Mucosa of rectum (tissue), 2 donors: ENCODE data around the gene NALCN.
"Not testable (repeated sequence)": the region's sequence is repeated elsewhere in the genome, so short reads cannot be mapped to it uniquely, and the experiment has no call there.

Source experiments
- H3K27ac ChIP-seq, 2 donors: one replicate each; pipeline ENCODE4 v1.7.0; 2013; ENCODE audit warnings: inconsistent platforms in 2 of 2, low read depth in 2 of 2, low read length in 2 of 2
- H3K27me3 ChIP-seq, 2 donors: one replicate each; pipeline ENCODE4 v1.7.0; 2013; ENCODE audit warnings: low read length in 2 of 2; ENCODE audit not compliant: control insufficient read depth in 2 of 2, insufficient read depth in 2 of 2
- H3K36me3 ChIP-seq, 2 donors: one replicate each; pipeline ENCODE4 v1.7.0; 2013; ENCODE audit warnings: low read length in 2 of 2; ENCODE audit not compliant: control insufficient read depth in 2 of 2, insufficient read depth in 2 of 2
- H3K4me1 ChIP-seq, 2 donors: one replicate each; pipeline ENCODE4 v1.7.0; 2013; ENCODE audit warnings: low read length in 2 of 2, mild to moderate bottlenecking in 1 of 2; ENCODE audit not compliant: control insufficient read depth in 2 of 2, insufficient read depth in 2 of 2
- H3K4me3 ChIP-seq, 2 donors: one replicate each; pipeline ENCODE4 v1.7.0; 2013; ENCODE audit warnings: low read length in 2 of 2
- H3K9ac ChIP-seq, 2 donors: one replicate each; pipeline ENCODE4 v1.7.0; 2013; ENCODE audit warnings: low read length in 2 of 2, low read depth in 1 of 2, mild to moderate bottlenecking in 1 of 2
- H3K9me3 ChIP-seq, 2 donors: one replicate each; pipeline ENCODE4 v1.7.0; 2013; ENCODE audit warnings: low read length in 2 of 2; ENCODE audit not compliant: control insufficient read depth in 2 of 2
- donor health status: healthy.
- donor health status: Normal muscosa, but diverticular disease.

Gene NALCN

DNA sequence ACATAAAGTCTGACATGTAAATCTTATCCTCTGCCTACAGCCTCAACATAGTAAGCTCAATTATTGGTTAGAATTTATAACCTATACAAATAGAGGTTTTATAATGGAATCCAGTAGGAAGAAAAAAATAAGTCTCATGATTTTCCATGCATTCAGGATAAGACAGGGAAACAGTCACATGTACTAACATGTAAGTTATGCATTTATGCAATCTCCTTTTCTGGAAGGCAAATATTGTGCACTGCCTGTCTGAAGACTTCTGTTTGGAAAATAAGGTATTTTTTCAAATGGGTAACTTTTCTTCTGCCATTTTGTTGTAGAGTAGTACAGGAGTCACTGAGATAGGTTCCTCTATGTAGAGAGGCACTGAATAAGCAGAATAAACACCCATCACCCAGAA lies 92.7 kb downstream of the NALCN start:
- no peaks in the 10 kb centered on the region for H3K36me3 ChIP-seq
- H3K4me3 ChIP-seq = no peak overlapping the region
- no peak overlapping the region for H3K27ac ChIP-seq
- H3K4me1 ChIP-seq = no peaks in the 10 kb centered on the region
- no peak overlapping the region for H3K9ac ChIP-seq
- H3K9me3 ChIP-seq = no peaks in the 10 kb centered on the region
- H3K27me3 ChIP-seq = no peaks in the 10 kb centered on the region

DNA sequence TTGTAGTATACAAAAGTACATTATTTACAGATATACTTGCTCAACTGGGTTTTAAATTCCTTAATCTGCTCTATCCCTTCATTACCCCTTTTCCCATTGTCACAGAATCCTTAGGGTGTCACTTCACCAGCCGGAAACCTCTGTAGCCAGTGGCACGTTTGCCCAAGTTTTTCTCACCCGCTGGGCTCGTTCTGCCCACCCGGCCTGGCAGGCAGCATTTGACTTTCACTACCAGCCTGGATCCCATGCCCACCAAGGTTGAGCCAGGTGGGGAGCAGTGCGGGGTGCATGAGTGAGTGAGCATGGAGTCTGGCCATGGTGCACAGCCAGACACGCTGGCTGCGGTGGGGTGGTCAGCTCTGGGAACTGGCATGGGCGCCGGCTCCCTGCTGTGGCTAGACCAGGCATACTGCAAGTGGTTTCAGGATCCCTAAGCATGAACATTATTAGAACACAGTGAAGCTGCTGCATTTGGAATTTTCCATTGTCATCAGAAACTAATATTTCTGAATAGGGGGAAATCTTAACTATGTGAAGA lies 98.3 kb downstream of the NALCN start:
- no peak overlapping the region for H3K9ac ChIP-seq
- no peak overlapping the region for H3K4me3 ChIP-seq
- no peaks in the 10 kb centered on the region for H3K4me1 ChIP-seq
- H3K36me3 ChIP-seq = no peaks in the 10 kb centered on the region
- H3K27me3 ChIP-seq = no peaks in the 10 kb centered on the region
- no peak overlapping the region for H3K27ac ChIP-seq
- H3K9me3 ChIP-seq = no peaks in the 10 kb centered on the region

DNA sequence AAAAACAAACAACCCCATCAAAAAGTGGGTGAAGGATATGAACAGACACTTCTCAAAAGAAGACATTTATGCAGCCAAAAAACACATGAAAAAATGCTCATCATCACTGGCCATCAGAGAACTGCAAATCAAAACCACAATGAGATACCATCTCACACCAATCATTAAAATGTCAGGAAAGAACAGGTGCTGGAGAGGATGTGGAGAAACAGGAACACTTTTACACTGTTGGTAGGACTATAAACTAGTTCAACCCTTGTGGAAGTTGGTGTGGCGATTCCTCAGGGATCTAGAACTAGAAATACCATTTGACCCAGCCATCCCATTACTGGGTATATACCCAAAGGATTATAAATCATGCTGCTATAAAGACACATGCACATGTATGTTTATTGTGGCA lies 102.8 kb downstream of the NALCN start:
- not testable (repeated sequence) for H3K27me3 ChIP-seq, H3K4me3 ChIP-seq, H3K9ac ChIP-seq, H3K4me1 ChIP-seq, H3K36me3 ChIP-seq, H3K9me3 ChIP-seq, H3K27ac ChIP-seq

DNA sequence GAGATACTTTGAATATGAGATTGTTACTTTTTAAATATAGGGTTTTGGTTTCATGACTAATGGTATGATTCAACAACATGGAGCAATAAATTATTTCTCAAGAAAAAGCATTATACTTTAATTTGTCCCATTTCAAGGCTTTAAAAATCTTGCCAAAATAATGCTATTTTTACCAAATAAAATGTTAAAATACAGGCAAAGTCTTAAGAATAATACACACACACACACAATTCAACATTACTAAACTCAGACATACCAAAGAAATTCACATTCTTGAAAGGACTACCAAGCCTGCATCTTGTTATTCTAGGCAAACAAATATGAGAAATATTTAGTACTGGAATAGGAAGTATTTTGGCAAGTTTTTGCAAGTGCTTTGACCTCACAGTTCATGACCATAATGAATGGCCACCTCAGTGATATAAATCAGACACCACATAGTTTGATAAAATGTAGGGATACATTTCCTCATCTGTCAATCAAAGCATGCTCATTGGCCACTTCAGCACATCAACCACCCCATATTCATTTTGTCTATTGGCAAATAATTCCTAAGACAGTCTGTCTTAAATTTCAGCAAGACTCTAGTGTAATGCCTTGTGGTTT lies 107.2 kb downstream of the NALCN start:
- no peak overlapping the region for H3K4me3 ChIP-seq
- H3K27me3 ChIP-seq = no peaks in the 10 kb centered on the region
- no peaks in the 10 kb centered on the region for H3K4me1 ChIP-seq
- no peak overlapping the region for H3K9ac ChIP-seq
- no peaks in the 10 kb centered on the region for H3K36me3 ChIP-seq
- no peaks in the 10 kb centered on the region for H3K9me3 ChIP-seq
- H3K27ac ChIP-seq = no peak overlapping the region

DNA sequence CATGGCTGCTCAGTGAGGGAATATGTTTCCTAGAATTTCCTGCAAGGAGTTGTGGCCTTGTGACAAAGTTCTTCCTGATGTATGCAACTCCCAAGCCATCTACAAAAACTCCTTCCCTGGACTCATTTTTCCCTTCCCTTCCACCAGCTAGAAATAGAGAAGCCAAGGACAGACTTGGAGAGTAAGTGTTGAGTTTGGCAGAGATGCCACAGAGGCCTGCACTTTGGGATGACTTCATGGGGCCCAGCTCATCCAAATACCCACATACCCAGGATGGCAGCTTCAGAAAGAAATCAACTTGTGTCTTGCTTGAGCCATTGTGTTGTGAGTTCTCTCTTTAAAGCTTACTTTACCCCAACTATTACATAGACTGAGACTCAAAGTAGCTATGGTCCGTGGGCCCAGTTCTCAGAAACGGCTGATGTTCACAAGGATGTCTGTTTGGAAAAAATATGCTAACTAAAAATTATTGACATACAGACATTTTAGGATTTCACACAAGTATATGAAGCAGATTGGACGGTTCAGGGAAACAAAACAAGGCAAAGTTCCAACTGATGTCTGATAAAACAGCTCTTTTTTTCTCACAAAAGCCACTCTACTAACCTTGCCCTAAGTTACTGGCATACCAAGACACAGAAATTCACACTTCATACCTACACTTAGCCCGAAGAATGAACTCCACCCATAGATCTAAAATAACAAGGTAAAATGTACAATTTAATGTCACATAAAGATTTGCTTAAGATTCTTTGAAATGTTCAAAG lies 107.9 kb downstream of the NALCN start:
- H3K4me3 ChIP-seq = no peak overlapping the region
- H3K4me1 ChIP-seq = no peaks in the 10 kb centered on the region
- H3K27ac ChIP-seq = no peak overlapping the region
- no peak overlapping the region for H3K9ac ChIP-seq
- H3K9me3 ChIP-seq = no peaks in the 10 kb centered on the region
- no peaks in the 10 kb centered on the region for H3K36me3 ChIP-seq
- H3K27me3 ChIP-seq = no peaks in the 10 kb centered on the region

DNA sequence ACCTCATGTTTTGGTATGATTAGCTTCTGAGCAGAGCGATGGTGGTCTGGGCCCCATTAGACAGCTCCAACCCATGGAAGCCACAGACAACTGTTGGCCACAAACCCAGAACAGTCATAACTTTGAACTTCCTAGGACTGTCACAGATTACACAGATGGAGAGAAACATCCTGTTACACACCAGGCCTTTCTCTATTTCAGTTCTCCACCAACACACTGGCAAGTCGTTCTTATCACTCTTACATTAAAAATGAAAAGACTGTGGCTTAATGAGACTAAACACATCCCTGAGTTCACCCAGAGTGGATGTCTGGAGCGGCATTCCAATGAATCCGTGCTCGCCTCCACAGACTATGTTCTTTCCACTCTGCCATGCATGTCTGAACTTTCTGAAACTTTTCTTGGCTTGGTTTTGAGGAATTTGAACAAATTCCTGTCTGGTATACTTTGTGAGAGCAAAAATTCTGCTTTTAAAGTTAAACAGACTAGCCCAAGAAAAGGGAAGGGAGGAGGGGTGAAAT lies 109.1 kb downstream of the NALCN start:
- no peak overlapping the region for H3K27ac ChIP-seq
- no peak overlapping the region for H3K4me3 ChIP-seq
- no peaks in the 10 kb centered on the region for H3K36me3 ChIP-seq
- H3K27me3 ChIP-seq = no peaks in the 10 kb centered on the region
- H3K9ac ChIP-seq = no peak overlapping the region
- H3K9me3 ChIP-seq = no peaks in the 10 kb centered on the region
- no peaks in the 10 kb centered on the region for H3K4me1 ChIP-seq

DNA sequence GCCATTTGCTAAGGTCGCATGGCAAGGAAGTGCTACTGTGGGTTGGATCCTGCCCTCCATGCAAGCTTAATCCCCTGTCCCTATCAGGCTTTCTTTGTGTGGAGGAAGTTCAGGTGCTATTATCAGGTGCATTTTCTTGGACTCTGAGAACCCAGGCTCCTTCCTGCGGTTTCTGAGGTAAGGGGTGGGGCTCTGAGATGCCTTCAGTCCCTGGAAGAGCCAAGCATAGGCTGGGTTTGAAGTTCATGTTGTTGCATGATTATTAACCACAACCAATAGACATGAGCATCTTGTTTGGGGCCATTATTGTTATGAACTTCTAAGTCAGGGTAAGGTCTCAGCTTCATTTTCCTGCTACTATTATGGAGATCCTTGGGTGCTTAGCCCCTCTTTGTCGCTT lies 109.5 kb downstream of the NALCN start:
- Histone ChIP-seq H3K9me3 (no peaks in the 10 kb centered on the region), H3K27ac (no peak overlapping the region), H3K27me3 (no peaks in the 10 kb centered on the region), H3K4me3 (no peak overlapping the region), H3K36me3 (no peaks in the 10 kb centered on the region), H3K4me1 (no peaks in the 10 kb centered on the region), H3K9ac (no peak overlapping the region)

DNA sequence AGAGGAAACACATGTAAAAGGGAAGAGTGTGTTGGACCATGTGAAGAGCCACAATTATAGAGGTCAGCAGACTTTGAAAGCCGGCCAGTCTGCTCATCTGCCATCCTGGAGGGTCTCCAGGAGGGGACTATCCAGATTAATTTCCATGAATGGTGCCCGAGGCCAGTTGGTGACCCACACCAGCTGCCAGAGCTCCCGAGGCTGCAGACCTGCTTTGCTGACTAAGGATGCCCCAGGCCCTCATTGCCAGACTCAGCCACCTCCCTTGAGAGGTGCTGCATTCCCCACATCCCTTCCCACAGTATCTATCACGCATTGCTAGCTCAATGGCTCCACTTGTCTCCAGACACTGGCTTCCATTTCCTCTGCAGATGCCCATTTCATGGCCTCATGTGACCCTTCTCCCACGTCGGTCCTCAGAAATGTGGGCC lies 110.3 kb downstream of the NALCN start:
- Histone ChIP-seq H3K4me3 (no peak overlapping the region), H3K27me3 (no peaks in the 10 kb centered on the region), H3K27ac (no peak overlapping the region), H3K4me1 (no peaks in the 10 kb centered on the region), H3K9me3 (no peaks in the 10 kb centered on the region), H3K36me3 (no peaks in the 10 kb centered on the region), H3K9ac (no peak overlapping the region)

DNA sequence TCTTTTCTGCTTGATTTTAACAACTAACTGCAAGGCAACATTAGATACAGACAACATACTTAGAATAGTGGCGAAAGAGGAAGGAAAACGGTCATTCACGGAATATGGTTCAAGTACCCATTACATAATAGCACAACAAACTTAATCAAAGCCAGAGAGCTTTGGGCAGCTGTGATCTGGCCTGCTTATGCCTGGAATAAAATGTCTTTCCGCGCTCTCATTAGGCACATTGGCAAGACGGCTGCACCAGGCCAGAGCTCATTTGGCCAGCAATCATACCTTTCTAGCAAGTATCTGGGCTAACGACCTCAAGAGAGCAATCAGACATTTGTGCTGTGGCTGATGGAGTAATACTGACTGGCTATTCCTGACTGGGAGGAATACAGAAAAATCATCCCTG lies 112.8 kb downstream of the NALCN start:
- Histone ChIP-seq H3K9ac (no peak overlapping the region), H3K4me1 (no peaks in the 10 kb centered on the region), H3K36me3 (no peaks in the 10 kb centered on the region), H3K27me3 (no peaks in the 10 kb centered on the region), H3K9me3 (no peaks in the 10 kb centered on the region), H3K27ac (no peak overlapping the region), H3K4me3 (no peak overlapping the region)

DNA sequence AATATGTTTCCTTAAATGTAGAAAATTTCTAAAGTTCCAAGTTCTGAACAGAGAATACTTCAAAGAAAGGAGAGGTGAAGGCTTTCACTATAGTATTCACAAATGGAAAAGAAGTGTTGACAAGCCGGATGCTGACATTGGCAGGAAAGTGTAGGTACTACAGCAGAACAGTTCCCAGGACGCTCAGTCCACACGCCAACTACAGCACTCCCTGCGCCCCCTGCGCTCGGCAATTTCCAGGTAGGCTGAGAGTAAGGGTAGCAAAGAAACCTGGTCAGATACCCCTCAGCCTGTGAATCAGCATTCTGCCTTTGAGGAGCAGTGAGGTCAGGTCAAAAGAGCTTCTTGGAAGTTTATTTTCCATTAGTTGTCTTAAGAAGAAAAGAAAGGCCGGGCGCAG lies 115.3 kb downstream of the NALCN start:
- H3K4me3 ChIP-seq = no peak overlapping the region
- H3K4me1 ChIP-seq = no peaks in the 10 kb centered on the region
- no peaks in the 10 kb centered on the region for H3K9me3 ChIP-seq
- H3K27ac ChIP-seq = no peak overlapping the region
- no peaks in the 10 kb centered on the region for H3K36me3 ChIP-seq
- no peak overlapping the region for H3K9ac ChIP-seq
- H3K27me3 ChIP-seq = no peaks in the 10 kb centered on the region
